Measurements from ENCODE around the gene SWT1.

The SWT1 gene

DNA sequence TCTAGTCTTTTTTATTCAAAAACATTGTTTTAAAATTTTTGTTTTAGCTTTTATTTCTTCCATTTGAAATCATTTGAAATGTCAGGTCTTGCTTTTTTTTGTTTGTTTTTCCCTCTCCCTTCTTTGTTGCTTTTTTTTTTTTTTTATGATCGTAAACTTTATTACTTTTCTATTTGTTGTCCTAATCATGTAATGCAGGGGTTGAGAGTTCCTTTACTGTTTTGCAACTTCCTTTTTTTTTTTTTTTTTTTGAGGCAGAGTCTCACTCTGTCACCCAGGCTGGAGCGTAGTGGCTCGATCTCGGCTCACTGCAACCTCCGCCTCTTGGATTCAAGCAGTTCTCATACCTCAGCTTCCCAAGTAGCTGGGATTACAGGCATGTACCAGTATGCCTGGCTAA lies 135.3 kb downstream of the SWT1 start:
- no peak for DNase-seq (ENCODE audit: low read depth)
- TF ChIP-seq CTCF (IDR thresholded peaks at IDR 0.05; ENCODE audit: low read length, missing control alignments): no peak
- H3K4me3 ChIP-seq (replicated peaks; ENCODE audit: low read depth, low read length): no peak overlapping the region

GRCh38 chr1:185293967-185294542 lies 137.1 kb downstream of the SWT1 start:
- TF ChIP-seq CTCF (IDR thresholded peaks at IDR 0.05; ENCODE audit: low read length, missing control alignments): no peak
- H3K4me3 ChIP-seq (replicated peaks; ENCODE audit: low read depth, low read length): no peak overlapping the region
- no peak for DNase-seq (ENCODE audit: low read depth)

GRCh38 chr1:185295091-185295490 lies 138.1 kb downstream of the SWT1 start:
- no peak for TF ChIP-seq CTCF (IDR thresholded peaks at IDR 0.05; ENCODE audit: low read length, missing control alignments)
- DNase-seq (ENCODE audit: low read depth): no peak
- H3K4me3 ChIP-seq (replicated peaks; ENCODE audit: low read depth, low read length): no peak overlapping the region

DNA sequence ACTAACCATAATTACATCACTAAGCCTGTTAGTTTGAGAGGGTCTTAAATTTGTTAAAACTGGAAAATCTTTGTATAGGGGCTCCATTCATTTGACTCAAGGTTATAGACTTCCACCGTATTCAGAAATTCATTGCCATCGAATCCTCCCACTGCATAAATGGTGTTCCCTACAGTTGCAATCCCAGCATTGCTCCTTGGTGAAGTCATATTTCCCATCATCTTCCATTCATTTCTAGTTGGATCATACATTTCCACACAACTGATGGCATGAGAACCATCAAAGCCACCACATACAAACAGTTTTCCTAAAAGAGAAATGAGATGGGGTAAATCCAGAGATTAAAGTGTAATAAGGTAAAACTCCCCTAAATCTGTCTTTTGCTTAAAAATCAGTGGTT lies 141.0 kb downstream of the SWT1 start:
- DNase-seq (ENCODE audit: low read depth): peak; percentile 33
- H3K4me3 ChIP-seq (replicated peaks; ENCODE audit: low read depth, low read length): no peak overlapping the region
- no peak for TF ChIP-seq CTCF (IDR thresholded peaks at IDR 0.05; ENCODE audit: low read length, missing control alignments)

- H3K4me3 ChIP-seq (replicated peaks; ENCODE audit: low read depth, low read length): no peak overlapping the region
- no peak for DNase-seq (ENCODE audit: low read depth)
- TF ChIP-seq CTCF (IDR thresholded peaks at IDR 0.05; ENCODE audit: low read length, missing control alignments): no peak
These were observed 143.2 kb downstream of the SWT1 start for GRCh38 chr1:185300152-185300551.

GRCh38 chr1:185305419-185305818 lies 148.5 kb downstream of the SWT1 start:
- no peak for TF ChIP-seq CTCF (IDR thresholded peaks at IDR 0.05; ENCODE audit: low read length, missing control alignments)
- no peak for DNase-seq (ENCODE audit: low read depth)

GRCh38 chr1:185308126-185308525 lies 151.2 kb downstream of the SWT1 start:
- no peak for TF ChIP-seq CTCF (IDR thresholded peaks at IDR 0.05; ENCODE audit: low read length, missing control alignments)
- no peak for DNase-seq (ENCODE audit: low read depth)
- H3K4me3 ChIP-seq (replicated peaks; ENCODE audit: low read depth, low read length): no peak overlapping the region

More at GRCh38 chr1:185305419-185305818, 148.5 kb downstream of the SWT1 start:
- H3K4me3 ChIP-seq (replicated peaks; ENCODE audit: low read depth, low read length): no peak overlapping the region

All from fibroblast of pulmonary artery (primary cell).